Muscle of back (tissue), 11 donors: ENCODE data around the gene THBS3. TPM values are rescaled to one million over a fixed set of nuclear protein-coding genes. Genes with fewer than 3 reads are reported as not detected.
A peak's percentile ranks its signal among the peaks of the same experiment; 100 is the strongest.
"Not testable (repeated sequence)": the region's sequence is repeated elsewhere in the genome, so short reads cannot be mapped to it uniquely, and the experiment has no call there.

ENCODE experiments used
- DNase-seq, 3 donors: peaks; one replicate each; pipeline versions ENCODE4 v3.0.0 to v3.0.0-alpha.2; 2013
- polyA plus RNA-seq, 10 donors: library from polyadenylated mRNA; unstranded; fragments of 120-200 nt; gene quantifications; one replicate each; pipeline ENCODE4 v1.2.1, GENCODE V29; 2013; ENCODE audit not compliant: insufficient read length in 10 of 10

The THBS3 gene
- polyA plus RNA-seq, 10 donors: 48.6 to 97.0 (median 68.0) TPM

DNA sequence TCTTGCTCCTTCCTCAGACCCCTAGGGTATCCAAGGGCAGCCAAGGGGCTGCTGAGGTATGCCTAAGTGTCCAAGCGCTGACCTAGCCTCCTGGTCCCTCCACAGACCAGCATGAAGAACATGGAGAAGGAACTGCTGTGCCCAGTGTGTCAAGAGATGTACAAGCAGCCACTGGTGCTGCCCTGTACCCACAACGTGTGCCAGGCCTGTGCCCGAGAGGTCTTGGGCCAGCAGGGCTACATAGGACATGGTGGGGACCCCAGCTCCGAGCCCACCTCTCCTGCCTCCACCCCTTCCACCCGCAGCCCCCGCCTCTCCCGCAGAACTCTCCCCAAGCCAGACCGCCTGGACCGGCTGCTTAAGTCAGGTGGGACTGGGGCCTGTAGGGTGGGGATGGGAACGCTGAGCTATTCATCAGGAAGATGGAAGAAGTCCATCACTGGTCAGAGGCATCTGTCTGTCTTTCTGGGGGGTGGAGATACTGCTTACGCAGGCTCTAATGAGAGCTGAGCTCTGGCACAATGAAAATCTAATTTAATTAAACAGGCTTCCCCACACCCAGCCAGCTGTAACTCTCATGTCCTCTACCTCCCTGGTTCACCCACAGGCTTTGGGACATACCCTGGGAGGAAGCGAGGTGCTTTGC, 32.3 kb downstream of the THBS3 start:
- DNase-seq: no peak

DNA sequence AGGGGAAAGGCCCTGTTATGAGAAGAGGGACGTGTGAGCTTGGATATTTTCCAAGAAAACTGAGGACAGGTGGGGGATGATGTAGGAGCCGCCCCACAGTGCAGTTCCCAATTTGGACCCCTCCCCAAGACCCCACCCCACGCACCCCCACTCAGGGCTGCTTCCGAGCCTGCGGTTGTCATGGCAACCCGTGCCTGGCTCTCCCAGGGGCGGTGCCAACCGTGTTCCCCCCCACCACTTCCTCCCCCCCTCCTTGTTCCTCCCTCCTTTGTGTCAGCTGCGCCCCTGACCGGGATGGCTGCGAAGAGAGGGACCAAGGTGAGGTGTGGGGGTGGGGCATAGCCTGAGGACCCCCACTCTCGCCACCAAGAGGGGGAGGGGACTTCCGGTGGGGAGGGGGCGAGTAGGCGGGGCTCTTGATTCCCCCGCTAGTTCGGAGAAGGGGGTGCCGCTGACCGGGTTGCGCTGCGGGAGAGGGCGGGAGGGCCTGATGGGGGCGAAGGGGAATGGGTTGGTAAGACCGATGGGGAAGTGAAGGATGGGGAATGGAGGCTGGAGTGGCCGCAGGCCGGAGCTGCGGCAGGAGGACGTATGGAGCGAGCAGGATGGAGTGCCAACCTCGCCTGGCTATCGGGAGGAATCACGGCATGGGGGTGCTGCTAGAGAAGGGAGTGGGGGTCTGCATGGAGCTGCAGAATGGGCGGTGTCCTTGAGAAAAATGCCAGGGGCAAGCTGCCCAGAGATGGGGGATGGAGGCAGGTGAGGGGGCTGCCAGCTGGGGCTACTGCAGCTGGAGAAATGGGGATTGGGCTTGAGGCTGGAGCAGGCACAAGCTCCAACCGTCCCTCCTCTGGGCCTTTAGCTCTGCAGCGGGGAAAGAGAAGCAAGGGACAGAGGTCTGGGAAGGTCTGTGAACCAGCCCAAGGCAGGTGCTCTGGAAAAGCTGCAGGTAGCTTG, 33.1 kb downstream of the THBS3 start:
- peak in 1 of 3 donors; percentile 18 for DNase-seq

- DNase-seq: peak in 1 of 3 donors; percentile 34
Measured at GRCh38 chr1:155173478-155174323, 34.0 kb downstream of the THBS3 start, which contains the start of gene TRIM46. TSS of gene TRIM46 (plus strand) at chr1:155173849. CDS start at chr1:155173967, 118 bp downstream.

- peak; percentile 95 to 97 (median 97) for DNase-seq
Measured at GRCh38 chr1:155172732-155173477, 34.8 kb downstream of the THBS3 start, which contains the start of gene KRTCAP2. TSS of gene KRTCAP2 (minus strand) at chr1:155173304. CDS start at chr1:155173224, 80 bp downstream.

GRCh38 chr1:155171836-155172731, 35.6 kb downstream of the THBS3 start:
- DNase-seq: no peak

GRCh38 chr1:155170806-155171205, 36.9 kb downstream of the THBS3 start:
- no peak for DNase-seq

DNA sequence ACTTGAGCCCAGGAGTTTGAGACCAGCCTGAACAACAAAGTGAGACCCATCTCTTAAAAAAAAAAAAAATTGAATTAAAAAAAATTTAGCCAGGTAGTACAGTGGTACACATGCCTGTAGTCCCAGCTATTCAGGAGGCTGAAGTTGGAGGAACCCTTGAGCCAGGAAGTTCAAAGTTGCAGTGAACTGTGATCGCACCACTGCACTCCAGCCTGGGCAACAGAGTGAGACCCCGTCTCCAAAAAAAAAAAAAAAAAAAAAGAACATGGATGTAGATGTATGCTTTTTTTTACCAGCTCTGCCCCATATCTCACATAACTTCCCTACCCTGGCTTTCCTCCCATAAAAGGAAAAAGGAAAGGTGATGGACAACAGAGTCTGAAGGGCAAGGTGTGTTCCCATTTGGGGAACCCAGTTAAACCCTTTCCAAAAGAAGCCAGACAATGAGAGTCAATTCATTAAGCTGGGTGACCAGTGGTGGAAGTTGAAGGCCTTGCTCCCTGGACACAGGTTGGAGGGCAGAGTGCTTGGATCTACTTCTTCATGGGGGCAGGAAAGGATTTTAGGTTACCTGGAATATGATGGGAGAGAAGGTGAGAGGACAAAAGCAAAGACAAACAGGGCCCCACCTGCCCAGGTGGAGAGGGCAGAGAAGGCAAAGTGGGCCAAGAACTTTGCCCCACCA, 37.5 kb downstream of the THBS3 start:
- DNase-seq: no peak

GRCh38 chr1:155169541-155169940, 38.2 kb downstream of the THBS3 start:
- DNase-seq: no peak

- no peak for DNase-seq
Measured at GRCh38 chr1:155168456-155169210, 39.1 kb downstream of the THBS3 start.

DNA sequence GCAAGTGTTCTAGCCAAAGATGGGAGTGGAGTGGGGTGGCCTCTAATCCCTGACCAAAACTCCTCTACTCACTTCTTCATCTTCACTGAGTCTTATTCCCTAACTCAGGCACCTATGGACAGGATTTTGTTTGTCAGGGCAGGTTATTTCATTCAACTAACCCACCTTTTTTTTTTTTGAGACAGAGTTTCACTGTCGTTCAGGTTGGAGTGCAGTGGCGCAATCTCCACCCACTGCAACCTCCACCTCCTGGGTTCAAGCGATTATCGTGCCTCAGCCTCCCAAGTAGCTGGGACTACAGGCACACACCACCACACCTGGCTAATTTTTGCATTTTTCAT, 39.6 kb downstream of the THBS3 start:
- DNase-seq: not testable (repeated sequence)

DNA sequence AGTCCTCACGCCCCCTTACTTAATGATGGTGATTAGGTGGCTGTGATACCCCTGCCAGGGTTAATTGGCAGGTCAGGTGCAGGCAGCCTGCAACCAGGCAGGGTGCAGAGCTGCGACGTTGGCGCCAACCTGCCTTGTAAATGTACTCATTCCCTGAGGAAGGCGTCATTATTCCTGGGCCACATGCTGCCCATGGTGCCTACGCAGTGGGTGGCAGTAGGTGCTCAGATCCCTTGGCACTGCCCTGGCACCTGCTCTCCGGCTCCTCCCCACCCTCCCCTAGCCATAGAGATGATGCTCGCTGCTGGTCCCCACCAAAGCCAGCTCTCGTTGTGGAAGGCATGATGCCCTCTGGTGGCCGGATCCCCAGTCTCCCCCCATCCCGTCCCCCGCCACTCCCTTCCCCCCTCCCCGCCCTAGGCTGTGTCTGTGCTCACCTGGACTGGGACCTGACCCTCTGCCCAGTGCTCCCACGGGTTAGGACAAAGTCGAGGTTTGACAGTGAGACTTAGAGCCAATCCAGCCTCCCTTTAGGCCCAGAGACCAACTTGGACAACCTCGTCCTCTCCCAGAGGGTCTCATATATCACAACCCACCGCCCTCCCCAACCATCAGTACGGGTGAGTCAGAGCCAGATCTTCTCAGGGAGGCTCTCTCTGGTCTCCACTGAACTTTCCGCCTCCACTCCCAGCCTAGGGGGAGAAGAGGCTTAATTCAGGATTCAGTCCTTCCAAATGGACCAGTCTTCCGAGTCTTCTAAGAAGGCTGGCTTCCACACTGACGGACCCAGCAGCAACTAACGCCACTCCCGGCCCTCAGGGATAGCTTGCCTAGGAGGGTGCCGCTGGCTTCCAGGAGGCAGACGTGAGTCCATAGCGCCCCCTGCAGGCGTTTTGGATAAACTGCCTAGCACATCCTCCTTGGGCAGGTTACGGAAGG, 40.3 kb downstream of the THBS3 start:
- DNase-seq: peak; percentile 64 to 90 (median 85)

- DNase-seq: peak in 1 of 3 donors; percentile 84
Measured at GRCh38 chr1:155166471-155167165, 41.1 kb downstream of the THBS3 start.

GRCh38 chr1:155166051-155166470, 41.6 kb downstream of the THBS3 start:
- DNase-seq: peak in 1 of 3 donors; percentile 57

- not testable (repeated sequence) for DNase-seq
Measured at GRCh38 chr1:155164625-155165024, 43.1 kb downstream of the THBS3 start.

- not testable (repeated sequence) for DNase-seq
Measured at GRCh38 chr1:155163785-155164184, 43.9 kb downstream of the THBS3 start.

- not testable (repeated sequence) for DNase-seq
Measured at GRCh38 chr1:155162631-155163030, 45.1 kb downstream of the THBS3 start.

GRCh38 chr1:155160128-155160527, 47.6 kb downstream of the THBS3 start:
- DNase-seq: no peak
